ENCODE results near the gene BICRA. TPM values are rescaled to one million over a fixed set of nuclear protein-coding genes. Genes with fewer than 3 reads are reported as not detected.

BICRA gene
- total and polyA plus RNA-seq, 9 of the 15 experiments (the other 6 are each of a cell fraction or from before 2014, with no cell fraction given): 0.01 to 8.8 (median 1.2) TPM

- no peak for TF ChIP-seq ZNF318 (IDR thresholded peaks at IDR 0.05; ENCODE audit: borderline replicate concordance in 1 of 2, low read depth in 1 of 2)
- peak in 2 of 3 experiments; percentile 21 to 31 for TF ChIP-seq YY1 (IDR thresholded peaks at IDR 0.05; ENCODE audit: borderline replicate concordance in 1 of 3, control insufficient read depth in 1 of 3, extremely low read depth in 1 of 3, insufficient read depth in 3 of 3, insufficient read length in 1 of 3, insufficient replicate concordance in 2 of 3, low read depth in 1 of 3, low read length in 2 of 3)
- no peak for TF ChIP-seq ATF4 (CRISPR knock-in tag; IDR thresholded peaks at IDR 0.05)
- no peak for TF ChIP-seq ZNF717 (CRISPR knock-in tag; IDR thresholded peaks at IDR 0.05)
- TF ChIP-seq ZKSCAN1 (IDR thresholded peaks at IDR 0.05; ENCODE audit: low read depth, low read length): no peak
- TF ChIP-seq YBX1 (IDR thresholded peaks at IDR 0.05): no peak
- TF ChIP-seq ZNF184 (CRISPR knock-in tag; IDR thresholded peaks at IDR 0.05): no peak
- TF ChIP-seq MXD1 (CRISPR knock-in tag; IDR thresholded peaks at IDR 0.05; ENCODE audit: borderline replicate concordance, poor library complexity, severe bottlenecking): no peak
- TF ChIP-seq ZSCAN29 (IDR thresholded peaks at IDR 0.05): no peak
- no peak for TF ChIP-seq MCM7 (IDR thresholded peaks at IDR 0.05)
- no peak for TF ChIP-seq POLR2A (conservative IDR thresholded peaks at IDR 0.05)
- no peak for TF ChIP-seq CBX2 (IDR thresholded peaks at IDR 0.05; ENCODE audit: insufficient read depth, low read length, poor library complexity, severe bottlenecking)
- TF ChIP-seq TEAD2 (tag; IDR thresholded peaks at IDR 0.05): no peak
- TF ChIP-seq ZNF79 (CRISPR knock-in tag; IDR thresholded peaks at IDR 0.05; ENCODE audit: low read depth): no peak
- TF ChIP-seq DLX4 (CRISPR knock-in tag; IDR thresholded peaks at IDR 0.05): no peak
- TF ChIP-seq KLF13 (tag; IDR thresholded peaks at IDR 0.05; ENCODE audit: borderline replicate concordance, low read depth): no peak
These were observed 98.4 kb downstream of the BICRA start (continued) for GRCh38 chr19:47707135-47707925.

All from K562 (cell line).